ENCODE measurements around the gene ABT1. TPM values are rescaled to one million over a fixed set of nuclear protein-coding genes. Genes with fewer than 3 reads are reported as not detected.

The ABT1 gene
- polyA plus RNA-seq, 1 donor: 15.4 TPM

- no peaks in the 10 kb centered on the region for H3K36me3 ChIP-seq (ENCODE audit: control insufficient read depth, insufficient read depth, low read length)
- H3K4me1 ChIP-seq (ENCODE audit: control insufficient read depth, insufficient read depth, low read length): no peaks in the 10 kb centered on the region
- H3K27me3 ChIP-seq (ENCODE audit: control insufficient read depth, insufficient read depth, low read length): no peaks in the 10 kb centered on the region
- H3K9me3 ChIP-seq (ENCODE audit: control insufficient read depth, low read depth, low read length): no peaks in the 10 kb centered on the region
- WGBS (ENCODE audit: insufficient coverage, low lambda C conversion rate): 93% methylated on average over 1 of the region's 7 CpGs
- no peak overlapping the region for H3K27ac ChIP-seq (ENCODE audit: low read length)
- H3K4me3 ChIP-seq (ENCODE audit: low read length): no peak overlapping the region
- no peak for DNase-seq
Observed at GRCh38 chr6:26627843-26628242, 31.1 kb downstream of the ABT1 start.

DNA sequence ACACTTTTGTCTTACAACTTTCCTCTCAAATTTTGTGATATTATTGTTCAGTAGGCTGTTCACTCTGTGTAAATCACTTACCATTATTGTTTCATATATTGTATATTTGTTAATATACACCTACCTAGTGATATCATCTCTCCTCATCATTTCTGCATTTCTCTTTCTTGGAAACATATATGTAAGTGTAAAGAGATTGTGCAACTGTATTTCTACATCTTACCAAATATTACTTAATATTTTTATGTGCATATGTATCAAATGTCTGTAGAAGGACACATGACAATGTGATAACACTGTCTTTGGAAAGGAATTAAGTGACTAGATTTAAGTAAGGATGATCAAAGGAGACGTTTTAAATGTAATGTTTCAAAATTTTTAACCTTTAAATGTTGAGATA is 32.6 kb downstream of the ABT1 start:
- H3K4me3 ChIP-seq (ENCODE audit: low read length): no peak overlapping the region
- H3K27me3 ChIP-seq (ENCODE audit: control insufficient read depth, insufficient read depth, low read length): no peaks in the 10 kb centered on the region
- no peaks in the 10 kb centered on the region for H3K4me1 ChIP-seq (ENCODE audit: control insufficient read depth, insufficient read depth, low read length)
- WGBS (ENCODE audit: insufficient coverage, low lambda C conversion rate): 50% methylated on average over 1 of the region's 1 CpG
- no peaks in the 10 kb centered on the region for H3K9me3 ChIP-seq (ENCODE audit: control insufficient read depth, low read depth, low read length)
- no peak for DNase-seq
- no peak overlapping the region for H3K27ac ChIP-seq (ENCODE audit: low read length)
- no peaks in the 10 kb centered on the region for H3K36me3 ChIP-seq (ENCODE audit: control insufficient read depth, insufficient read depth, low read length)

DNA sequence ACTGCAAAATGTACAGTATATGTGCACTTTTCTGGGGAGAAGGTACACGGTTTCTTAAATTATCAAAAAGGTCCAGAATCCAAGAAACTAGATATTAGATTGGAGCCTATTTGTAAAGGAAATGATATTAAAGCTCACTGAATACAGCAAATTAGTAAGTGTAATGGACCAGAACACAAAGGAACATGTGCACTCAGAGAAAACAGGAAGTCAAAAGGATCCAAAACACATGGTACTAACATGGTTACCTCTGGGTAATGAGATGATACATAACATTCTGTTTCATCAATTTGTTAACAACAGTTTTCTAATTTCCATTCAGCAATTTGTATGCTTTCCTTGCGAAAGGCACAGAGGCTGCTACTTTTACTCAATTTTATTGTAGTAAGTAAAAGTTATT is 44.1 kb downstream of the ABT1 start:
- WGBS (ENCODE audit: insufficient coverage, low lambda C conversion rate): 94% methylated on average over 2 of the region's 2 CpGs
- Histone ChIP-seq H3K27me3 (ENCODE audit: control insufficient read depth, insufficient read depth, low read length) (no peaks in the 10 kb centered on the region), H3K9me3 (ENCODE audit: control insufficient read depth, low read depth, low read length) (peaks cover 16% of the 10 kb centered on the region), H3K4me3 (ENCODE audit: low read length) (no peak overlapping the region), H3K36me3 (ENCODE audit: control insufficient read depth, insufficient read depth, low read length) (peaks cover 52% of the 10 kb centered on the region), H3K27ac (ENCODE audit: low read length) (no peak overlapping the region), H3K4me1 (ENCODE audit: control insufficient read depth, insufficient read depth, low read length) (no peaks in the 10 kb centered on the region)
- DNase-seq: no peak

DNA sequence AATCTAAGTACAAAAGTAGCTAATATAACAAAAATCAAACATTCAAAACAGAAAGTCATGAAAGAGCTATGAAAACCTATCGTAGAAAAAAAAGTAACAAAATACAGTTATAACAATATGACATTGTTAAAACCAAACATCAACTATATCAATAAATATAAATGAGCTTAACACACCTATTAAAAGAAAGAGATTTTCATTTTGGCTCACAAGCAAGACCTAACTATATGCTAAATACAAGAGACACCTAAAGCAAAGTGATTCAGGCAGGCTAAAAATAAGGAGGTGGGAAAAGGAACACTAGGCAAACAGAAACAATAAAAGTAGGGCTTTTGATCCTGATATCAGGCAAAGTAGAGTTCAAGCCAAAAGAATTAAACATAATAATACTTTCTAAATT is 49.3 kb downstream of the ABT1 start:
- no peak for DNase-seq
- peaks cover 35% of the 10 kb centered on the region for H3K9me3 ChIP-seq (ENCODE audit: control insufficient read depth, low read depth, low read length)
- H3K4me3 ChIP-seq (ENCODE audit: low read length): no peak overlapping the region
- WGBS (ENCODE audit: insufficient coverage, low lambda C conversion rate): 100% methylated on average over 1 of the region's 1 CpG
- H3K36me3 ChIP-seq (ENCODE audit: control insufficient read depth, insufficient read depth, low read length): peaks cover 38% of the 10 kb centered on the region
- no peaks in the 10 kb centered on the region for H3K27me3 ChIP-seq (ENCODE audit: control insufficient read depth, insufficient read depth, low read length)
- no peak overlapping the region for H3K27ac ChIP-seq (ENCODE audit: low read length)
- no peaks in the 10 kb centered on the region for H3K4me1 ChIP-seq (ENCODE audit: control insufficient read depth, insufficient read depth, low read length)

Other genes starting within 250 kb of the ABT1 start
- gene BTN3A2, start 231.8 kb upstream of the ABT1 start, polyA plus RNA-seq: 42.7 TPM
- 7.5 TPM for gene BTN2A2, start 213.8 kb upstream of the ABT1 start, polyA plus RNA-seq
- gene BTN3A1, start 194.7 kb upstream of the ABT1 start, polyA plus RNA-seq: 44.6 TPM
- gene BTN3A3, start 156.4 kb upstream of the ABT1 start, polyA plus RNA-seq: 22.1 TPM
- 26.9 TPM for gene BTN2A1, start 139.0 kb upstream of the ABT1 start, polyA plus RNA-seq
- gene BTN1A1, start 96.7 kb upstream of the ABT1 start, polyA plus RNA-seq: 0.22 TPM
- 79.0 TPM for gene HMGN4, start 58.6 kb upstream of the ABT1 start, polyA plus RNA-seq
- gene ZNF322, start 62.8 kb downstream of the ABT1 start, polyA plus RNA-seq: 24.8 TPM

All from large intestine (tissue), 3 donors.